Astrocyte of the cerebellum (primary cell): ENCODE results near the gene ARMC9.

Experiments
- DNase-seq: peaks from one replicate; pipeline ENCODE4 v3.0.0-alpha.2; 2011; ENCODE audit warnings: low read depth
- H3K4me3 ChIP-seq: 2 replicates; pipeline ENCODE4 v1.5.1; 2011; ENCODE audit warnings: mild to moderate bottlenecking, low read depth, low read length, moderate library complexity
- CTCF ChIP-seq: IDR thresholded peaks from 2 replicates; pipeline ENCODE4 v1.5.1; 2012; ENCODE audit warnings: low read length, low read depth, moderate library complexity, mild to moderate bottlenecking; ENCODE audit errors: missing control alignments
- in situ Hi-C: cut with HindIII; loops from 2 replicates; pipeline ENCODE4 v1.10.0; 2017; ENCODE audit warnings: low sequenced_read_pairs

The ARMC9 gene

GRCh38 chr2:231222318-231223000, 24.0 kb downstream of the ARMC9 start:
- H3K4me3 ChIP-seq: no peak overlapping the region
- DNase-seq: no peak
- TF ChIP-seq CTCF: no peak
- in situ Hi-C loops: loop anchor here (5.0 to 10.0 kb wide), 2 partner anchors 78 to 125 kb away; no protein-coding TSS in a partner anchor

DNA sequence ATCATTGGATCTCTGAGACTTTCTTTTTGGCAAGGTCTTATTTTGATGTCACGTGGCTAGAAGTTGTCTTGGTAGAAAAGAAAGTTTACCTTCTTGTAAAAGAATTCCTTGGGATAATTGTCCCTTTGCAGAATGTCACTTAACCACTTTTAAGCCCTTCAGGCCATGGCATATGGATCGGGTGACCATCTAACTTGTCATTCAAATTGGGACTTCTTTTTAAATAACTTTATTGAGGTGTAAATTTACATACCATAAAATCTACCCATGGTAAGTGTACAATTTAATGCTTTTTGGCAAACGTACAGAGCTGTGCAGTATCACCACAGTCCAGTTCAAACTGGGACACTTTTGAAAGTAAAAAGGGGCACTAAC, 24.6 kb downstream of the ARMC9 start:
- in situ Hi-C loops: loop anchor here (5.0 to 10.0 kb wide), 2 partner anchors 78 to 126 kb away; no protein-coding TSS in a partner anchor
- no peak overlapping the region for H3K4me3 ChIP-seq
- no peak for TF ChIP-seq CTCF
- no peak for DNase-seq

GRCh38 chr2:231223458-231223976, 25.1 kb downstream of the ARMC9 start:
- TF ChIP-seq CTCF: no peak
- no peak overlapping the region for H3K4me3 ChIP-seq
- DNase-seq: no peak
- in situ Hi-C loops: loop anchor here (5.0 to 10.0 kb wide), 2 partner anchors 79 to 126 kb away; no protein-coding TSS in a partner anchor

- TF ChIP-seq CTCF: peak; percentile 88
- DNase-seq: peak; percentile 53
- H3K4me3 ChIP-seq: no peak overlapping the region
- in situ Hi-C loops: loop anchor here (5.0 to 10.0 kb wide), 2 partner anchors 45 to 83 kb away; no protein-coding TSS in a partner anchor
Measured at GRCh38 chr2:231227310-231228162, 29.1 kb downstream of the ARMC9 start.

DNA sequence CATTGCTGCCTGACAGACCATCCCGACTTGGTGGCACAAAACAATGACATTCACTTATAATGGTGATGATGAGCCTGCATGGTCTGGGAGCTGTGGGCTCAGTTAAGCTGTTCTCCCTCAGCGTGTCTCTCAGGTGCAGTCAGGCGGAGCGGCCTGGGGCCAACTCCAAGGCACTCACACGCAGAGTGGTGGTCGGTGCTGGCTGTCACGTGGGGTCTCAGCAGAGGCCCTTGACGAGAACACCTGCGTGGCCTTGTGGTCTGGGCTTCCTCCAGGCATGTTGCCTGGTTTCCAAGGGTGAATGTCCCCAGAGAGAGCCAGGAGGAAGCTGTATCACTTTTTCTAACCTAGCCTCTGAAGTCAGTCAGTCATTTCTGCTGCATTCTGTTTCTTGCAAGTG, 29.8 kb downstream of the ARMC9 start:
- no peak overlapping the region for H3K4me3 ChIP-seq
- DNase-seq: no peak
- in situ Hi-C loops: loop anchor here (5.0 to 10.0 kb wide), 2 partner anchors 44 to 83 kb away; no protein-coding TSS in a partner anchor
- TF ChIP-seq CTCF: no peak

DNA sequence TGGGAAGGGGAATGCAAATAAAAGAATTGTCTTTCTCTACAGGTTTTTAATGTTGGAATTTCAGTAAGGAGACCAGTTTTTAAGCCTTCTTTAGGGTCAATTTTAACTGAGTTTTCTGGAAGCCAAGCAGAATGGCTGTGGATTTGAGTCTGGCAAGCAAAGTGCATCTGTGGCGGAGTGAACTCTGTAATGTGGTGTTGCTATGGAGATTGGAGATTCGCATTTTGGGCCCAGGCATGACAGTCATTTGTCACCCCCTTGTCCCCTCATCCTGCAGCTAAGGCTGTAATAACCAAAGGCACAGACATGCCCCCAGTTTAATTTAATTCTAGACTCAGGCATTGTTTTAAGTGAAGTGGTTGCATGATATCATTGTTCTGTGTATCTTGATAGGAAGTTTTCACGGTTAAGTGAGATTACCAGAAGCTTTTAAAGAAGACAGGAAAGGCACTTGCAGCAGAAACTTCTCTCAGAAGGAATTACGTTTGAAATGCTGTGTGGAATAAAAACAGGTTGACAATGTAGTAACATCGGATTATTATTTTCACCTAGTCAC, 30.6 kb downstream of the ARMC9 start:
- no peak overlapping the region for H3K4me3 ChIP-seq
- no peak for TF ChIP-seq CTCF
- in situ Hi-C loops: loop anchor here (5.0 to 10.0 kb wide), 2 partner anchors 43 to 84 kb away; no protein-coding TSS in a partner anchor
- DNase-seq: no peak
